SK-N-SH (cell line): Measurements from ENCODE around the gene FAT1. TPM values are rescaled to one million over a fixed set of nuclear protein-coding genes. Genes with fewer than 3 reads are reported as not detected.

Source experiments
- CTCF ChIA-PET: fragments of 300-600, 350-600 bp; formaldehyde crosslinking; extraction: SDS; loops from one replicate; lab custom pipeline; 2021; lab: Yijun Ruan, JAX
- POLR2A ChIA-PET: fragments of 350-600 bp; sonication (Branson Sonifier 250); formaldehyde crosslinking; extraction: SDS; loops from one replicate; lab custom pipeline; 2020; ENCODE audit warnings: antibody characterized with exemption, inconsistent platforms; lab: Yijun Ruan, JAX
- DNase-seq: peaks from one replicate; pipeline ENCODE4 v3.0.0; 2012
- H2AFZ ChIP-seq: fragments of 200-600 bp; sonication (generic); 2 replicates; pipeline ENCODE4 v1.8.1; 2016; ENCODE audit warnings: antibody characterized with exemption, mild to moderate bottlenecking, low read depth
- H3F3A ChIP-seq: fragments of 200-600 bp; sonication (generic); replicated peaks from 2 replicates; pipeline ENCODE3; 2016; ENCODE audit warnings: antibody characterized with exemption, mild to moderate bottlenecking; ENCODE audit not compliant: insufficient read depth
- H3K27ac ChIP-seq, 2 experiments: fragments of 200-500 bp in 1 of 2; fragments of 200-600 bp in 1 of 2; sonication (Bioruptor generic) in 1 of 2; sonication (generic), shearing (Covaris generic) in 1 of 2; 2 replicates each; pipeline versions ENCODE4 v1.5.1 to v1.6.1; 2014 to 2016; ENCODE audit warnings: low read depth in 2 of 2, inconsistent platforms in 1 of 2, low read length in 1 of 2, mild to moderate bottlenecking in 1 of 2, mixed read lengths in 1 of 2
- H3K27me3 ChIP-seq: fragments of 200-600 bp; sonication (generic), shearing (Covaris generic); 2 replicates; pipeline ENCODE4 v1.6.1; 2016; ENCODE audit warnings: mixed run types; ENCODE audit not compliant: insufficient read depth
- H3K36me3 ChIP-seq, 2 experiments: fragments of 200-500 bp in 1 of 2; fragments of 200-600 bp in 1 of 2; sonication (Bioruptor generic) in 1 of 2; sonication (generic) in 1 of 2; replicated peaks in 1 of 2; 2 replicates each; pipeline versions ENCODE3 to v1.5.1; 2014 to 2016; ENCODE audit warnings: low read length in 1 of 2, mild to moderate bottlenecking in 1 of 2; ENCODE audit not compliant: insufficient read depth in 2 of 2, control insufficient read depth in 1 of 2
- H3K4me1 ChIP-seq, 2 experiments: fragments of 200-500 bp in 1 of 2; fragments of 200-600 bp in 1 of 2; sonication (Bioruptor generic) in 1 of 2; sonication (generic), shearing (Covaris generic) in 1 of 2; 2 replicates each; pipeline versions ENCODE4 v1.5.1 to v1.6.1; 2014 to 2016; ENCODE audit warnings: low read depth in 1 of 2, low read length in 1 of 2, mixed run types in 1 of 2; ENCODE audit not compliant: insufficient read depth in 2 of 2, control insufficient read depth in 1 of 2
- H3K4me2 ChIP-seq: fragments of 200-600 bp; sonication (generic), shearing (Covaris generic); 2 replicates; pipeline ENCODE4 v1.6.1; 2017; ENCODE audit warnings: mixed run types
- H3K4me3 ChIP-seq, 2 experiments: fragments of 200-500 bp in 1 of 2; fragments of 200-600 bp in 1 of 2; sonication (Bioruptor generic) in 1 of 2; sonication (generic), shearing (Covaris generic) in 1 of 2; 2 replicates each; pipeline versions ENCODE4 v1.5.1 to v1.8.1; 2014 to 2016; ENCODE audit warnings: low read depth in 2 of 2, inconsistent platforms in 1 of 2, low read length in 1 of 2, mild to moderate bottlenecking in 1 of 2, mixed read lengths in 1 of 2, moderate library complexity in 1 of 2
- H3K79me2 ChIP-seq: fragments of 200-600 bp; sonication (generic); 2 replicates; pipeline ENCODE4 v1.8.1; 2017; ENCODE audit warnings: mild to moderate bottlenecking; ENCODE audit not compliant: insufficient read depth
- H3K9ac ChIP-seq: fragments of 200-600 bp; sonication (generic); 2 replicates; pipeline ENCODE4 v1.6.1; 2017; ENCODE audit warnings: mixed run types
- H3K9me2 ChIP-seq: fragments of 200-600 bp; sonication (generic); 2 replicates; pipeline ENCODE4 v1.6.1; 2017; ENCODE audit warnings: mixed run types
- H3K9me3 ChIP-seq: fragments of 200-600 bp; sonication (generic); 2 replicates; pipeline ENCODE4 v1.6.1; 2017; ENCODE audit warnings: mixed run types, mild to moderate bottlenecking, moderate library complexity
- H4K20me1 ChIP-seq: fragments of 200-600 bp; sonication (generic); 2 replicates; pipeline ENCODE4 v1.6.1; 2017; ENCODE audit warnings: mild to moderate bottlenecking, mixed run types; ENCODE audit not compliant: insufficient read depth
- CHD2 ChIP-seq: fragments of 150-350 bp; IDR thresholded peaks from 2 replicates; pipeline ENCODE4 v1.6.1; 2018; ENCODE audit warnings: low read length; ENCODE audit not compliant: partially characterized antibody
- ELF1 ChIP-seq: IDR thresholded peaks from 2 replicates; pipeline ENCODE4 v1.4.0; 2012
- EZH2phosphoT487 ChIP-seq: fragments of 200-600 bp; sonication (generic); IDR thresholded peaks from 2 replicates; pipeline ENCODE4 v1.6.1; 2017; ENCODE audit warnings: low read depth, mixed run types, mild to moderate bottlenecking, antibody characterized with exemption, moderate library complexity, borderline replicate concordance
- FOXJ3 ChIP-seq: sonication (generic); formaldehyde crosslinking; IDR thresholded peaks from 2 replicates; pipeline ENCODE4 v1.5.1; 2020; ENCODE audit warnings: mild to moderate bottlenecking, missing genetic modification reagents
- GATA2 ChIP-seq: sonication (generic); formaldehyde crosslinking; IDR thresholded peaks from 2 replicates; pipeline ENCODE4 v1.5.0; 2020; ENCODE audit warnings: mild to moderate bottlenecking, missing genetic modification reagents
- IRF3 ChIP-seq: fragments of 150-350 bp; IDR thresholded peaks from 2 replicates; pipeline ENCODE4 v1.6.1; 2016; ENCODE audit warnings: mild to moderate bottlenecking, low read depth, low read length
- MAX ChIP-seq: IDR thresholded peaks from 2 replicates; pipeline ENCODE4 v1.4.0; 2012; ENCODE audit warnings: low read depth
- NRF1 ChIP-seq: IDR thresholded peaks from 2 replicates; pipeline ENCODE4 v1.6.1; 2012; ENCODE audit warnings: low read depth, mild to moderate bottlenecking, low read length
- POLR2AphosphoS5 ChIP-seq: IDR thresholded peaks from 2 replicates; pipeline ENCODE4 v1.6.1; 2012; ENCODE audit warnings: low read depth, low read length
- RFX5 ChIP-seq: IDR thresholded peaks from 2 replicates; pipeline ENCODE4 v1.6.1; 2012; ENCODE audit warnings: mild to moderate bottlenecking, improper control_type of control experiment, low read length
- RXRA ChIP-seq: IDR thresholded peaks from 2 replicates; pipeline ENCODE4 v1.4.0; 2012; ENCODE audit warnings: low read depth, mild to moderate bottlenecking, borderline replicate concordance
- TCF12 ChIP-seq: IDR thresholded peaks from 2 replicates; pipeline ENCODE4 v1.4.0; 2012
- TEAD4 ChIP-seq: IDR thresholded peaks from 2 replicates; pipeline ENCODE4 v1.4.0; 2012; ENCODE audit warnings: mild to moderate bottlenecking, borderline replicate concordance; ENCODE audit not compliant: insufficient read depth
- USF1 ChIP-seq: IDR thresholded peaks from 2 replicates; pipeline ENCODE4 v1.4.0; 2012; ENCODE audit warnings: low read depth, borderline replicate concordance
- YY1 ChIP-seq: IDR thresholded peaks from 2 replicates; pipeline ENCODE4 v1.4.0; 2012; ENCODE audit warnings: low read depth, mild to moderate bottlenecking
- ZBTB33 ChIP-seq: IDR thresholded peaks from 2 replicates; pipeline ENCODE4 v1.4.0; 2012; ENCODE audit warnings: low read depth, borderline replicate concordance
- WGBS: methylation state at CpG from one replicate; pipeline ENCODE4 v1.1.6; 2017; ENCODE audit warnings: low lambda C conversion rate; 5-methylcytosine and 5-hydroxymethylcytosine counted together
- polyA plus RNA-seq, 3 experiments: library from polyadenylated mRNA; depleted of rRNA; stranded (reverse); fragments of >200 nt; gene quantifications; 2 replicates each; pipeline ENCODE4 v1.2.3, GENCODE V29; 2012

FAT1 gene
- polyA plus RNA-seq, 1 of the 3 experiments (the other 2 are of a cell fraction): 41.3 TPM

DNA sequence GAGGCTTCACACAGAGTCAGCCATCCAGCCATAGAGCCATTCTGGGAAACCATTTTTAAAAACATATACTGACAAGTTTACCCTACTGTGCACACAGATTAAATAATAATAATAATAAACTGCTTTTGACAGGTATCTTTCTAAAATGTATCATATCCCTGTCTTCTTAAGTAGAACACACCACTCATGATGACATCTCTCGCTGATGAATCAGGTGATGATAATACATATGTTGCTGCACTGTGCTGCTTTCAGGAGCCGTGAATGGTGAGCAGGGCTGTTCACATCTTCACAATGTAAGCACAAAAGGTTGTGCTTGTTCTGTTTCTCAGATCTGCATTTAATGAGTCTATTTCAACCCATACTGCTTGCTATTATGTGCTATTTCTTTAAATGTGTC, 171.8 kb downstream of the FAT1 start:
- TF ChIP-seq EZH2phosphoT487 (no peak), GATA2 (CRISPR knock-in tag) (no peak), MAX (no peak), NRF1 (no peak), ZBTB33 (no peak), CHD2 (no peak), USF1 (no peak), YY1 (no peak), ELF1 (no peak), IRF3 (no peak), RXRA (no peak), RFX5 (no peak), TEAD4 (no peak), POLR2AphosphoS5 (no peak)
- H3K4me3 ChIP-seq: no peak overlapping the region
- H3K27me3 ChIP-seq: peaks cover 28% of the 10 kb centered on the region; the same call in 1 of the 2 replicates
- ChIA-PET CTCF (no interaction called here), POLR2A (no interaction called here)
- no peaks in the 10 kb centered on the region for H3K9me2 ChIP-seq
- DNase-seq: no peak
- H3K4me2 ChIP-seq: no peak overlapping the region
- H3K4me1 ChIP-seq: peaks cover 0 to 2% of the 10 kb centered on the region in 2 experiments; a peak in 1 of 4 replicates
- H3K9ac ChIP-seq: no peak overlapping the region
- H3K27ac ChIP-seq: no peak overlapping the region
- H2AFZ ChIP-seq: no peak overlapping the region
- H3K36me3 ChIP-seq: no peaks in the 10 kb centered on the region
- H3K9me3 ChIP-seq: no peaks in the 10 kb centered on the region
- no peaks in the 10 kb centered on the region for H3K79me2 ChIP-seq
- H4K20me1 ChIP-seq: no peaks in the 10 kb centered on the region
- WGBS: 22% methylated on average over 2 of the region's 2 CpGs
- H3F3A ChIP-seq: no peaks in the 10 kb centered on the region

- Histone ChIP-seq H3K9ac (no peak overlapping the region), H3K9me2 (no peaks in the 10 kb centered on the region), H4K20me1 (no peaks in the 10 kb centered on the region), H3K4me1 (no peaks in the 10 kb centered on the region), H3K27me3 (peaks cover 10% of the 10 kb centered on the region; the same call in 1 of the 2 replicates), H3K4me2 (no peak overlapping the region), H3K4me3 (no peak overlapping the region), H3K79me2 (no peaks in the 10 kb centered on the region), H3K27ac (no peak overlapping the region), H2AFZ (no peak overlapping the region), H3K9me3 (no peaks in the 10 kb centered on the region), H3K36me3 (no peaks in the 10 kb centered on the region), H3F3A (no peaks in the 10 kb centered on the region)
- ChIA-PET CTCF (interaction anchor here (1.0 kb wide), 1 partner anchor 15 kb away, joined by 3 read pairs; no protein-coding TSS in a partner anchor), POLR2A (no interaction called here)
- TF ChIP-seq NRF1: no peak
- no peak for TF ChIP-seq ELF1
- no peak for TF ChIP-seq RFX5
- TF ChIP-seq FOXJ3 (CRISPR knock-in tag): no peak
- TF ChIP-seq POLR2AphosphoS5: no peak
- TF ChIP-seq TCF12: no peak
- no peak for TF ChIP-seq MAX
- 17% methylated on average over 7 of the region's 7 CpGs for WGBS
- no peak for DNase-seq
Observed at GRCh38 chr4:186545436-186545835, 178.2 kb downstream of the FAT1 start.
